HepG2 (cell line): ENCODE results near the gene DLG3. TPM values are rescaled to one million over a fixed set of nuclear protein-coding genes. Genes with fewer than 3 reads are reported as not detected.

Source experiments
- ASH2L ChIP-seq: fragments of 300-600, 200-600 bp; sonication (generic); IDR thresholded peaks from 2 replicates; pipeline ENCODE4 v1.7.0; 2017; ENCODE audit warnings: low read depth, mild to moderate bottlenecking, moderate library complexity, mixed read lengths, low read length; ENCODE audit not compliant: insufficient read length
- DDIT3 ChIP-seq: sonication (generic); formaldehyde crosslinking; IDR thresholded peaks from 2 replicates; pipeline ENCODE4 v1.4.0; 2020; ENCODE audit warnings: mild to moderate bottlenecking, missing genetic modification reagents
- ELF1 ChIP-seq: sonication (generic); formaldehyde crosslinking; IDR thresholded peaks from 2 replicates; pipeline ENCODE4 v1.4.0; 2020; ENCODE audit warnings: missing genetic modification reagents
- GATA4 ChIP-seq: sonication (generic); IDR thresholded peaks from 2 replicates; pipeline ENCODE4 v1.6.1; 2016; ENCODE audit warnings: antibody characterized with exemption, low read depth, borderline replicate concordance
- HINFP ChIP-seq: sonication (generic); formaldehyde crosslinking; IDR thresholded peaks from 2 replicates; pipeline ENCODE4 v1.4.0; 2020; ENCODE audit warnings: low read depth, mild to moderate bottlenecking, missing genetic modification reagents
- IRX3 ChIP-seq: sonication (generic); formaldehyde crosslinking; IDR thresholded peaks from 2 replicates; pipeline ENCODE4 v1.8.1; 2023; ENCODE audit warnings: mild to moderate bottlenecking, low read depth, missing genetic modification reagents, borderline replicate concordance
- NONO ChIP-seq, 2 experiments: fragments of 450-650 bp in 1 of 2; sonication (generic) in 1 of 2; formaldehyde crosslinking in 1 of 2; IDR thresholded peaks in 1 of 2; conservative IDR thresholded peaks in 1 of 2; 2 replicates each; pipeline versions ENCODE4 v1.6.1 to v1.8.0; 2017 to 2022; ENCODE audit warnings: mild to moderate bottlenecking in 1 of 2, missing genetic modification reagents in 1 of 2, moderate library complexity in 1 of 2
- PHF8 ChIP-seq: sonication (generic); formaldehyde crosslinking; IDR thresholded peaks from 2 replicates; pipeline ENCODE4 v1.5.0; 2020; ENCODE audit warnings: missing genetic modification reagents
- PPARG ChIP-seq: conservative IDR thresholded peaks from 2 replicates; pipeline ENCODE4 v1.6.1; 2016; ENCODE audit warnings: missing biosample characterization, missing genetic modification reagents
- PRDM4 ChIP-seq: sonication (generic); formaldehyde crosslinking; IDR thresholded peaks from 2 replicates; pipeline ENCODE4 v1.9.0; 2021; ENCODE audit warnings: missing genetic modification reagents, borderline replicate concordance
- RBFOX2 ChIP-seq: fragments of 200-400 bp; formaldehyde crosslinking; IDR thresholded peaks from 2 replicates; pipeline ENCODE4 v1.6.1; 2017; ENCODE audit warnings: low read depth, mild to moderate bottlenecking, low read length
- TCF7L2 ChIP-seq: IDR thresholded peaks from 2 replicates; pipeline ENCODE4 v1.6.1; 2011; ENCODE audit warnings: mild to moderate bottlenecking, low read depth, low read length, moderate library complexity
- ZBTB33 ChIP-seq: sonication (generic); formaldehyde crosslinking; IDR thresholded peaks from 2 replicates; pipeline ENCODE4 v1.4.0; 2020; ENCODE audit warnings: missing genetic modification reagents
- ZBTB7B ChIP-seq: sonication (generic); formaldehyde crosslinking; IDR thresholded peaks from 2 replicates; pipeline ENCODE4 v1.4.0; 2020; ENCODE audit warnings: missing genetic modification reagents
- ZEB1 ChIP-seq: IDR thresholded peaks from 2 replicates; pipeline ENCODE4 v1.6.1; 2012; ENCODE audit warnings: mild to moderate bottlenecking, low read depth, inconsistent platforms; ENCODE audit not compliant: insufficient replicate concordance
- ZFAT ChIP-seq: sonication (generic); formaldehyde crosslinking; conservative IDR thresholded peaks from 2 replicates; pipeline ENCODE4 v1.8.1; 2023; ENCODE audit warnings: missing genetic modification reagents, inconsistent platforms
- ZNF367 ChIP-seq: sonication (generic); formaldehyde crosslinking; IDR thresholded peaks from 2 replicates; pipeline ENCODE4 v1.4.0; 2020; ENCODE audit warnings: missing genetic modification reagents, borderline replicate concordance
- ZNF512B ChIP-seq: sonication (generic); formaldehyde crosslinking; IDR thresholded peaks from 2 replicates; pipeline ENCODE4 v1.5.1; 2020; ENCODE audit warnings: missing genetic modification reagents, mild to moderate bottlenecking, borderline replicate concordance
- ZNF569 ChIP-seq: sonication (generic); formaldehyde crosslinking; IDR thresholded peaks from 2 replicates; pipeline ENCODE4 v1.5.0; 2020; ENCODE audit warnings: mild to moderate bottlenecking, missing genetic modification reagents, moderate library complexity, borderline replicate concordance
- ZNF615 ChIP-seq: sonication (generic); formaldehyde crosslinking; IDR thresholded peaks from 2 replicates; pipeline ENCODE4 v1.5.0; 2020; ENCODE audit warnings: mild to moderate bottlenecking, missing genetic modification reagents, borderline replicate concordance
- ZNF841 ChIP-seq: sonication (generic); formaldehyde crosslinking; IDR thresholded peaks from 2 replicates; pipeline ENCODE4 v1.8.1; 2023; ENCODE audit warnings: missing genetic modification reagents, borderline replicate concordance
- polyA plus RNA-seq, 8 experiments: library from polyadenylated mRNA; depleted of rRNA in 3 of 8; stranded (reverse) in 7 of 8; unstranded in 1 of 8; fragments of >200 nt; fragmentation: Illumina TruSeq in 4 of 8; extraction: Trizol in 4 of 8; gene quantifications; 2 replicates each; pipeline versions ENCODE4 v1.2.1 to v1.2.3, GENCODE V29; 2011 to 2016; ENCODE audit warnings: low read depth in 4 of 8, missing spikeins in 1 of 8, mixed read lengths in 1 of 8; ENCODE audit not compliant: insufficient read depth in 1 of 8
- total RNA-seq, 5 experiments: library from RNA; depleted of rRNA; stranded (reverse); fragments of >200 nt; fragmentation: Illumina TruSeq; extraction: Trizol; gene quantifications; 2 replicates each; pipeline ENCODE4 v1.2.3, GENCODE V29; 2016; ENCODE audit warnings: low read depth in 1 of 5

DLG3 gene
- total and polyA plus RNA-seq, 2 of the 13 experiments (the other 11 are each of a cell fraction or from before 2014, with no cell fraction given), result 9.9 to 19.4 TPM

- no peak for TF ChIP-seq DDIT3 (CRISPR knock-in tag)
- peak; percentile 22 for TF ChIP-seq ASH2L
- TF ChIP-seq ZNF615 (CRISPR knock-in tag), result no peak
- TF ChIP-seq PRDM4 (CRISPR knock-in tag), result no peak
- no peak for TF ChIP-seq PPARG (CRISPR knock-in tag)
- TF ChIP-seq HINFP (CRISPR knock-in tag), result no peak
- no peak for TF ChIP-seq ZEB1
- peak; percentile 43 for TF ChIP-seq RBFOX2
- no peak for TF ChIP-seq ZBTB7B (CRISPR knock-in tag)
- TF ChIP-seq ZNF367, result no peak
- TF ChIP-seq NONO (IDR thresholded peaks at IDR 0.05), result no peak
- TF ChIP-seq NONO (CRISPR knock-in tag; conservative IDR thresholded peaks at IDR 0.05), result no peak
- TF ChIP-seq ZNF841, result no peak
- no peak for TF ChIP-seq ZNF512B (CRISPR knock-in tag)
- TF ChIP-seq IRX3 (CRISPR knock-in tag), result no peak
- TF ChIP-seq ZNF569, result no peak
- TF ChIP-seq PHF8 (CRISPR knock-in tag), result peak; percentile 18; the same call in 1 of the 2 replicates
- TF ChIP-seq ZFAT, result no peak
- TF ChIP-seq ZBTB33, result no peak
- TF ChIP-seq ELF1 (CRISPR knock-in tag), result peak; percentile 59; the same call in 1 of the 2 replicates
- no peak for TF ChIP-seq GATA4
- no peak for TF ChIP-seq TCF7L2
These were observed 10.2 kb upstream of the DLG3 start (continued) for GRCh38 chrX:70434352-70434866.
